GM23338 (cell line): ENCODE results near the gene ADGRB2. TPM values are rescaled to one million over a fixed set of nuclear protein-coding genes. Genes with fewer than 3 reads are reported as not detected.

Experiments
- ATAC-seq: fragments of 200-7000 bp; cut with Tn5 transposase; 3 replicates; pipeline ENCODE4 v1.9.1; 2020
- DNase-seq: peaks from one replicate; pipeline ENCODE4 v3.0.0-alpha.2; 2015; ENCODE audit warnings: low spot score
- H2AFZ ChIP-seq: fragments of 200-600 bp; sonication (generic); 2 replicates; pipeline ENCODE4 v1.8.0; 2016; ENCODE audit warnings: antibody characterized with exemption, mild to moderate bottlenecking, moderate library complexity
- H3F3A ChIP-seq: fragments of 200-600 bp; sonication (generic); replicated peaks from 2 replicates; pipeline ENCODE4 v1.8.0; 2017; ENCODE audit warnings: antibody characterized with exemption, mixed run types, low read depth
- H3K27ac ChIP-seq: fragments of 200-600 bp; sonication (generic); 2 replicates; pipeline ENCODE4 v1.6.1; 2016; ENCODE audit warnings: low read depth
- H3K27me3 ChIP-seq: fragments of 200-600 bp; sonication (generic); 2 replicates; pipeline ENCODE4 v1.8.0; 2016; ENCODE audit warnings: mild to moderate bottlenecking, mixed run types, moderate library complexity; ENCODE audit not compliant: insufficient read depth
- H3K36me3 ChIP-seq: fragments of 200-600 bp; sonication (generic); 2 replicates; pipeline ENCODE4 v1.8.0; 2016; ENCODE audit warnings: mild to moderate bottlenecking; ENCODE audit not compliant: insufficient read depth
- H3K4me1 ChIP-seq: fragments of 200-600 bp; sonication (generic); 2 replicates; pipeline ENCODE4 v1.8.0; 2016; ENCODE audit warnings: mild to moderate bottlenecking, moderate library complexity; ENCODE audit not compliant: insufficient read depth
- H3K4me2 ChIP-seq: fragments of 200-600 bp; sonication (generic); 2 replicates; pipeline ENCODE4 v1.7.1; 2017; ENCODE audit warnings: mixed run types
- H3K4me3 ChIP-seq: fragments of 200-600 bp; sonication (generic); 2 replicates; pipeline ENCODE4 v1.6.1; 2016; ENCODE audit warnings: mixed run types
- H3K79me2 ChIP-seq: fragments of 200-600 bp; sonication (generic); replicated peaks from 2 replicates; pipeline ENCODE4 v1.8.0; 2017; ENCODE audit warnings: mild to moderate bottlenecking; ENCODE audit not compliant: insufficient read depth
- H3K9me2 ChIP-seq: fragments of 200-600 bp; sonication (generic); 2 replicates; pipeline ENCODE4 v1.8.0; 2017; ENCODE audit not compliant: insufficient read depth
- H4K20me1 ChIP-seq: fragments of 200-600 bp; sonication (generic); replicated peaks from 2 replicates; pipeline ENCODE4 v1.8.0; 2017; ENCODE audit warnings: mild to moderate bottlenecking; ENCODE audit not compliant: insufficient read depth
- H3K27ac Mint-ChIP-seq: 2 replicates; pipeline ENCODE4 v1.8.0; 2020; ENCODE audit warnings: inconsistent platforms, mild to moderate bottlenecking, moderate library complexity, mixed read lengths
- H3K27me3 Mint-ChIP-seq: 3 replicates; pipeline ENCODE4 v1.8.0; 2022; ENCODE audit warnings: low read depth, mild to moderate bottlenecking, moderate library complexity, mixed read lengths, inconsistent platforms; ENCODE audit not compliant: insufficient read depth, poor library complexity
- H3K36me3 Mint-ChIP-seq: 3 replicates; pipeline ENCODE4 v1.8.0; 2021; ENCODE audit warnings: low read depth, mild to moderate bottlenecking, inconsistent platforms, moderate library complexity, mixed read lengths
- H3K4me1 Mint-ChIP-seq: 3 replicates; pipeline ENCODE4 v1.8.0; 2020; ENCODE audit warnings: mild to moderate bottlenecking, inconsistent platforms, mixed read lengths
- H3K4me3 Mint-ChIP-seq: 3 replicates; pipeline ENCODE4 v1.8.0; 2021; ENCODE audit warnings: moderate library complexity, mild to moderate bottlenecking, inconsistent platforms, mixed read lengths
- H3K9me3 Mint-ChIP-seq: 3 replicates; pipeline ENCODE4 v1.8.0; 2020; ENCODE audit warnings: moderate library complexity, mild to moderate bottlenecking, inconsistent platforms, mixed read lengths
- CREB1 ChIP-seq: fragments of 250-450 bp; sonication (Bioruptor Pico); IDR thresholded peaks from 2 replicates; pipeline ENCODE4 v1.5.0; 2020; ENCODE audit warnings: low read depth, mild to moderate bottlenecking, moderate library complexity
- CTCF ChIP-seq, 2 experiments: fragments of 200-600 bp in 1 of 2; sonication (generic) in 1 of 2; conservative IDR thresholded peaks; 2 replicates each; pipeline versions ENCODE4 v1.5.1 to v1.6.1; 2016 to 2017; ENCODE audit warnings: antibody characterized with exemption in 2 of 2, low read depth in 2 of 2, mild to moderate bottlenecking in 2 of 2, moderate library complexity in 1 of 2
- ETS1 ChIP-seq: IDR thresholded peaks from 2 replicates; pipeline ENCODE4 v1.6.1; 2016; ENCODE audit warnings: antibody characterized with exemption
- EZH2 ChIP-seq: fragments of 200-600 bp; sonication (generic); IDR thresholded peaks from one replicate; pipeline ENCODE4 v1.8.0; 2017; ENCODE audit warnings: antibody characterized with exemption, mild to moderate bottlenecking, low read depth; ENCODE audit not compliant: unreplicated experiment
- EZH2phosphoT487 ChIP-seq: fragments of 200-600 bp; sonication (generic); IDR thresholded peaks from one replicate; pipeline ENCODE4 v1.8.1; 2018; ENCODE audit warnings: antibody characterized with exemption; ENCODE audit not compliant: unreplicated experiment
- JUNB ChIP-seq: IDR thresholded peaks from one replicate; pipeline ENCODE4 v1.6.1; 2016; ENCODE audit warnings: antibody characterized with exemption; ENCODE audit not compliant: unreplicated experiment
- NANOG ChIP-seq: IDR thresholded peaks from 2 replicates; pipeline ENCODE4 v1.6.1; 2016; ENCODE audit warnings: antibody characterized with exemption, borderline replicate concordance
- POLR2AphosphoS5 ChIP-seq: IDR thresholded peaks from 2 replicates; pipeline ENCODE4 v1.6.1; 2016; ENCODE audit warnings: antibody characterized with exemption, low read depth
- REST ChIP-seq: IDR thresholded peaks from one replicate; pipeline ENCODE4 v1.6.1; 2018; ENCODE audit warnings: antibody characterized with exemption; ENCODE audit not compliant: unreplicated experiment
- STAT1 ChIP-seq: IDR thresholded peaks from one replicate; pipeline ENCODE4 v1.6.1; 2016; ENCODE audit warnings: antibody characterized with exemption; ENCODE audit not compliant: unreplicated experiment
- ZNF114 ChIP-seq: fragments of 250-450 bp; sonication (Bioruptor Pico); IDR thresholded peaks from 2 replicates; pipeline ENCODE4 v1.5.0; 2020; ENCODE audit warnings: mild to moderate bottlenecking, moderate library complexity
- ZNF331 ChIP-seq: fragments of 250-450 bp; sonication (Bioruptor Pico); IDR thresholded peaks from 2 replicates; pipeline ENCODE4 v1.5.0; 2020; ENCODE audit warnings: low read depth, mild to moderate bottlenecking, moderate library complexity
- polyA plus RNA-seq: library from polyadenylated mRNA; unstranded; fragments of >200 nt; fragmentation: Nextera tagmentation; extraction: Ambion mirVana; gene quantifications from 2 replicates; pipeline ENCODE4 v1.2.1, GENCODE V29; 2016
- total RNA-seq: library from RNA; depleted of rRNA; stranded (reverse); fragments of >200 nt; shearing (Covaris generic); gene quantifications from 2 replicates; pipeline ENCODE4 v1.2.3, GENCODE V29; 2014
- TF ChIP-seq, protein P1 (sequence below): fragments of 250-450 bp; sonication (Bioruptor Pico); IDR thresholded peaks from 2 replicates; pipeline ENCODE4 v1.5.0; 2020; ENCODE audit warnings: mild to moderate bottlenecking, moderate library complexity

Gene ADGRB2
- total and polyA plus RNA-seq, 2 experiments from 2014 or later, result 8.0 to 27.8 TPM

DNA sequence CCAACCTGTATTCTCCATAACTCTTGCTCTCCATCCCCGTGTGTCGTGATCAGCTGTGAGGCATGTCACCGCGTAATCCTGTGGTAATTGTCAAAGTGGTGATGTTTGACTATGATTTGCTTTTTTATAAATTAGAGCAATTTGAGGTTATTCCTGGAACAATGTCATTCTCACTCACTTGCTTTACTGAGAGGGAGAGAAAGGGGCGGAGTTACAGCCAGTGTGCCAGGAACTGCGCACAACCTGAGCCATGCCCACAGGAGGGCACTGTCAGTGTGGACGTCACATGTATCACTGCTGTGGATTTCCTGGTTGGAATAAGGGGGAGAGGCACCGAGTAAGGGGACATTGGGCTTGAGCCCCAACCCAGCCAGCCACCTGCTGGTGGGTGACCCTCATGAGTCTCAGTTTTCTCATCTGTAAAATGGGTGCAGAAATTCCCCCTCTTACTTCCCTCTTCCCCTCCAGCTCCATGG lies 6.9 kb downstream of the ADGRB2 start:
- no peaks in the 10 kb centered on the region for H3K36me3 ChIP-seq
- no peak overlapping the region for H3K4me2 ChIP-seq
- peaks cover 7% of the 10 kb centered on the region; the same call in 1 of the 2 replicates for H4K20me1 ChIP-seq
- H3K27ac Mint-ChIP-seq, result no peak overlapping the region
- H3K9me3 Mint-ChIP-seq, result no peaks in the 10 kb centered on the region; the same call in 1 of the 3 replicates
- no peaks in the 10 kb centered on the region for H3K9me2 ChIP-seq
- peaks cover 9% of the 10 kb centered on the region for H3K27me3 ChIP-seq
- H3F3A ChIP-seq, result peaks cover 19% of the 10 kb centered on the region
- H3K4me1 Mint-ChIP-seq, result peaks cover 52% of the 10 kb centered on the region
- peaks cover 13% of the 10 kb centered on the region; the same call in 1 of the 2 replicates for H3K79me2 ChIP-seq
- no peaks in the 10 kb centered on the region; the same call in 2 of the 3 replicates for H3K36me3 Mint-ChIP-seq
- H2AFZ ChIP-seq, result no peak overlapping the region
- no peak overlapping the region; the same call in 2 of the 3 replicates for H3K4me3 Mint-ChIP-seq
- no peak for DNase-seq
- peaks cover 22% of the 10 kb centered on the region for H3K27me3 Mint-ChIP-seq
- TF ChIP-seq REST, result no peak
- no peak for TF ChIP-seq POLR2AphosphoS5
- no peak for TF ChIP-seq EZH2
- TF ChIP-seq STAT1, result no peak
- no peak for TF ChIP-seq ZNF114 (CRISPR knock-in tag)
- TF ChIP-seq ETS1, result no peak
- no peak for TF ChIP-seq ZNF331 (CRISPR knock-in tag)
- TF ChIP-seq, protein P1, sequence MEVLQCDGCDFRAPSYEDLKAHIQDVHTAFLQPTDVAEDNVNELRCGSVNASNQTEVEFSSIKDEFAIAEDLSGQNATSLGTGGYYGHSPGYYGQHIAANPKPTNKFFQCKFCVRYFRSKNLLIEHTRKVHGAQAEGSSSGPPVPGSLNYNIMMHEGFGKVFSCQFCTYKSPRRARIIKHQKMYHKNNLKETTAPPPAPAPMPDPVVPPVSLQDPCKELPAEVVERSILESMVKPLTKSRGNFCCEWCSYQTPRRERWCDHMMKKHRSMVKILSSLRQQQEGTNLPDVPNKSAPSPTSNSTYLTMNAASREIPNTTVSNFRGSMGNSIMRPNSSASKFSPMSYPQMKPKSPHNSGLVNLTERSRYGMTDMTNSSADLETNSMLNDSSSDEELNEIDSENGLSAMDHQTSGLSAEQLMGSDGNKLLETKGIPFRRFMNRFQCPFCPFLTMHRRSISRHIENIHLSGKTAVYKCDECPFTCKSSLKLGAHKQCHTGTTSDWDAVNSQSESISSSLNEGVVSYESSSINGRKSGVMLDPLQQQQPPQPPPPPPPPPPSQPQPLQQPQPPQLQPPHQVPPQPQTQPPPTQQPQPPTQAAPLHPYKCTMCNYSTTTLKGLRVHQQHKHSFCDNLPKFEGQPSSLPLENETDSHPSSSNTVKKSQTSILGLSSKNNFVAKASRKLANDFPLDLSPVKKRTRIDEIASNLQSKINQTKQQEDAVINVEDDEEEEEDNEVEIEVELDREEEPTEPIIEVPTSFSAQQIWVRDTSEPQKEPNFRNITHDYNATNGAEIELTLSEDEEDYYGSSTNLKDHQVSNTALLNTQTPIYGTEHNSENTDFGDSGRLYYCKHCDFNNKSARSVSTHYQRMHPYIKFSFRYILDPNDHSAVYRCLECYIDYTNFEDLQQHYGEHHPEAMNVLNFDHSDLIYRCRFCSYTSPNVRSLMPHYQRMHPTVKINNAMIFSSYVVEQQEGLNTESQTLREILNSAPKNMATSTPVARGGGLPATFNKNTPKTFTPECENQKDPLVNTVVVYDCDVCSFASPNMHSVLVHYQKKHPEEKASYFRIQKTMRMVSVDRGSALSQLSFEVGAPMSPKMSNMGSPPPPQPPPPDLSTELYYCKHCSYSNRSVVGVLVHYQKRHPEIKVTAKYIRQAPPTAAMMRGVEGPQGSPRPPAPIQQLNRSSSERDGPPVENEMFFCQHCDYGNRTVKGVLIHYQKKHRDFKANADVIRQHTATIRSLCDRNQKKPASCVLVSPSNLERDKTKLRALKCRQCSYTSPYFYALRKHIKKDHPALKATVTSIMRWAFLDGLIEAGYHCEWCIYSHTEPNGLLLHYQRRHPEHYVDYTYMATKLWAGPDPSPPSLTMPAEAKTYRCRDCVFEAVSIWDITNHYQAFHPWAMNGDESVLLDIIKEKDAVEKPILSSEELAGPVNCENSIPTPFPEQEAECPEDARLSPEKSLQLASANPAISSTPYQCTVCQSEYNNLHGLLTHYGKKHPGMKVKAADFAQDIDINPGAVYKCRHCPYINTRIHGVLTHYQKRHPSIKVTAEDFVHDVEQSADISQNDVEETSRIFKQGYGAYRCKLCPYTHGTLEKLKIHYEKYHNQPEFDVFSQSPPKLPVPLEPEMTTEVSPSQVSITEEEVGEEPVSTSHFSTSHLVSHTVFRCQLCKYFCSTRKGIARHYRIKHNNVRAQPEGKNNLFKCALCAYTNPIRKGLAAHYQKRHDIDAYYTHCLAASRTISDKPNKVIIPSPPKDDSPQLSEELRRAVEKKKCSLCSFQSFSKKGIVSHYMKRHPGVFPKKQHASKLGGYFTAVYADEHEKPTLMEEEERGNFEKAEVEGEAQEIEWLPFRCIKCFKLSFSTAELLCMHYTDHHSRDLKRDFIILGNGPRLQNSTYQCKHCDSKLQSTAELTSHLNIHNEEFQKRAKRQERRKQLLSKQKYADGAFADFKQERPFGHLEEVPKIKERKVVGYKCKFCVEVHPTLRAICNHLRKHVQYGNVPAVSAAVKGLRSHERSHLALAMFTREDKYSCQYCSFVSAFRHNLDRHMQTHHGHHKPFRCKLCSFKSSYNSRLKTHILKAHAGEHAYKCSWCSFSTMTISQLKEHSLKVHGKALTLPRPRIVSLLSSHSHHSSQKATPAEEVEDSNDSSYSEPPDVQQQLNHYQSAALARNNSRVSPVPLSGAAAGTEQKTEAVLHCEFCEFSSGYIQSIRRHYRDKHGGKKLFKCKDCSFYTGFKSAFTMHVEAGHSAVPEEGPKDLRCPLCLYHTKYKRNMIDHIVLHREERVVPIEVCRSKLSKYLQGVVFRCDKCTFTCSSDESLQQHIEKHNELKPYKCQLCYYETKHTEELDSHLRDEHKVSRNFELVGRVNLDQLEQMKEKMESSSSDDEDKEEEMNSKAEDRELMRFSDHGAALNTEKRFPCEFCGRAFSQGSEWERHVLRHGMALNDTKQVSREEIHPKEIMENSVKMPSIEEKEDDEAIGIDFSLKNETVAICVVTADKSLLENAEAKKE (CRISPR knock-in tag), result no peak
- TF ChIP-seq CTCF (conservative IDR thresholded peaks at IDR 0.05; ENCODE audit: low read depth in 2 of 2), result no peak
- TF ChIP-seq EZH2phosphoT487, result no peak
- no peak for TF ChIP-seq JUNB
- no peak for TF ChIP-seq NANOG
- no peak for TF ChIP-seq CREB1 (CRISPR knock-in tag)
- H3K27ac ChIP-seq, result no peak overlapping the region
- H3K4me3 ChIP-seq, result no peak overlapping the region
- H3K4me1 ChIP-seq, result peaks cover 37% of the 10 kb centered on the region
- no peak for ATAC-seq
